T1000 (cell line): ENCODE results near the gene AKAP1.

Source experiments
- DNase-seq: peaks from one replicate; lab custom pipeline; 2025; ENCODE audit warnings: mixed read lengths; lab: John Stamatoyannopoulos, UW

The AKAP1 gene, protein sequence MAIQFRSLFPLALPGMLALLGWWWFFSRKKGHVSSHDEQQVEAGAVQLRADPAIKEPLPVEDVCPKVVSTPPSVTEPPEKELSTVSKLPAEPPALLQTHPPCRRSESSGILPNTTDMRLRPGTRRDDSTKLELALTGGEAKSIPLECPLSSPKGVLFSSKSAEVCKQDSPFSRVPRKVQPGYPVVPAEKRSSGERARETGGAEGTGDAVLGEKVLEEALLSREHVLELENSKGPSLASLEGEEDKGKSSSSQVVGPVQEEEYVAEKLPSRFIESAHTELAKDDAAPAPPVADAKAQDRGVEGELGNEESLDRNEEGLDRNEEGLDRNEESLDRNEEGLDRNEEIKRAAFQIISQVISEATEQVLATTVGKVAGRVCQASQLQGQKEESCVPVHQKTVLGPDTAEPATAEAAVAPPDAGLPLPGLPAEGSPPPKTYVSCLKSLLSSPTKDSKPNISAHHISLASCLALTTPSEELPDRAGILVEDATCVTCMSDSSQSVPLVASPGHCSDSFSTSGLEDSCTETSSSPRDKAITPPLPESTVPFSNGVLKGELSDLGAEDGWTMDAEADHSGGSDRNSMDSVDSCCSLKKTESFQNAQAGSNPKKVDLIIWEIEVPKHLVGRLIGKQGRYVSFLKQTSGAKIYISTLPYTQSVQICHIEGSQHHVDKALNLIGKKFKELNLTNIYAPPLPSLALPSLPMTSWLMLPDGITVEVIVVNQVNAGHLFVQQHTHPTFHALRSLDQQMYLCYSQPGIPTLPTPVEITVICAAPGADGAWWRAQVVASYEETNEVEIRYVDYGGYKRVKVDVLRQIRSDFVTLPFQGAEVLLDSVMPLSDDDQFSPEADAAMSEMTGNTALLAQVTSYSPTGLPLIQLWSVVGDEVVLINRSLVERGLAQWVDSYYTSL

DNA sequence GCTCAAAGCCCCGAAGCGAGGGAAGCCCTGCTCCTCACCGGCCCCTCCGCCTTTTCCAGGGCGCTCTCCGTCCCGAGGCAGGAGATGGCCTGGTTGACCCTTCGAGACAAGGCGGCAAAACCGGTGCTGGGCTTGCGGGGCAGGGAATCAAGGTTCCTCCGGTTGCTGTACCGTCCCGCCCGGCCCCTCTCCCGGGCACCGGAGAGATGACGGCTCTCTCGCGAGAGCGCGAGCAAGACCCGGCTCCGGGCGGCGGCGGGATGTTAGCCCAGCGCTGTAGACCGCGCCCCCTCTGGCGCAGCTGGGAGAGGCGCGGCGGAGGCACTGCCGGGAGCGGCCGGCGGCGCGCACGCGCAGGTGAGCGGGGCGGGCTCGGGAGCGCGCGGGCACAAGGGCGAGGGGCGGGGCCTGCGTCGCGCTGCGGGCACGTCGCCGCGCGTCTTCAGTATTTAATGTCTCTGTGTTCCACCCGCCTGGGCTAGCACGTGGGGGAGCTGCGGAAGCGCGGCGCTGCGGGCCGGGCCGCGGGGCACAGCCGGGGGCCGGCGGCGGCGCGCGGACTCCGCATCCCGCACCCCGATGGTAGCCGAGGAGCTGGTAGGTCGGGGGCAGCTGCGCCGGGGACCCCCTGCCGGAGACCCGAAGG is at the start of gene AKAP1:
Gene AKAP1 (plus strand): TSS at position 445 of the 646 bp plus-strand sequence. CDS start 20,219 bp downstream, outside the sequence.
- peak; percentile 97 for DNase-seq

DNA sequence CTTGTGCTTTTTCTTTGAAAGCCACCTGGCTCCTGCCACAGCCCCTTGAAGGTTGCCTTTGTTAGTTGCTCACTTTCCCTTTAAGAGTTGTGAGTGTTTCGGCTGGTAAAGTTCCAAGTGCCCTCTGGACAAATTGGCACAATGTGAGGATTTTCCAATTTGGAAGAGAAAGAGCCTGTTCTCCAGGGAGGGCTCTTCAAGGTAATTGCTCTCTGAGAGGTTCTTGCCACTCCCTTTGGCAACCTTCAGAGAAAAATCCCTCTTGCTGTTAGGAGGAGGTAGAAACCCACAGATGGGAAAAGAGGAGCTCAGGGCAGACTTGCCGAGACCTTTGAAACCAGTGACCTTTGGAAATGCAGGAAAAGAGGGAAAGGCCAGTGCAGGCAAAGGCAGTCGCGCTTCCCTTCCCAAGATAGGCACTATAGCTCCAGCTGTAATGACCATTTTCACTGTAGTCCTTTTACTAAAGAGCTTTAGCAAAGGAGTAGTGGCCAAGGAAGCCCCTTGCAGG is 49.0 kb upstream of the AKAP1 start:
- DNase-seq, result no peak

DNA sequence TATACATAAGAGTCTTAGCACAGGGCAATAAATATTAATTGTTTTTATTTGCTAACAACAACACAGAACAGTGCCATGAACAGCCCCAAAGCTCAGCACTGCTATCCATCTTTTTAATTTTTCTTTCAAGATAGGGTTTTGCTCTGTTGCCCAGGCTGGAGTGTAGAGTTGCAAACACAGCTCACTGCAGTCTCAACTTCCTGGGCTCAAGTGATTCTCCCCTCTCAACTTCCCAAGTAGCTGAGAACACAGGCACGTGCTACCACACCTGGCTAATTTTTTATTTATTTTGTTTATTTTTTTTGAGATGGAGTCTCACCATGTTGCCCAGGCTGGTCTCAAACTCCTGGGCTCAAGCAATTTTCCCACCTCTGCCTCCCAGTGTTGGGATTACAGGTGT is 47.6 kb upstream of the AKAP1 start:
- no peak for DNase-seq

DNA sequence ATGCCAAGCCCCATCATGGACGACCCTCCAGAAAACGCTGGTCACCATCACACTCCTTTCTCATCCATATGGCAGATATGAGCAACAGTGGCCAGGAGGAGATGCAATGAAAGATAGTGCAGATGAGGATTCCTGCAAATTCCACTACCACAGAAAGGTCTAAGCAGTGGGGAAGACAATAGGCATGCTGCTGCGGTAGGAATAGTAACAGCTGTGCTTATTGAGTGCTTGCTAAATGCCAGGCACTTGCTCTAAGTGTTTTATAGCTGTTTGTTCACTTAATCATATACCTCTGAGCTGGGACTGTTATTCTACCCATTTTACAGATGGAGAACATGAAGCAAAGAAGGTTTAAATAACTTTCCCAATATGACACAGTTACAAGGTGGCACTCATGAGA is 46.6 kb upstream of the AKAP1 start:
- DNase-seq, result no peak

DNA sequence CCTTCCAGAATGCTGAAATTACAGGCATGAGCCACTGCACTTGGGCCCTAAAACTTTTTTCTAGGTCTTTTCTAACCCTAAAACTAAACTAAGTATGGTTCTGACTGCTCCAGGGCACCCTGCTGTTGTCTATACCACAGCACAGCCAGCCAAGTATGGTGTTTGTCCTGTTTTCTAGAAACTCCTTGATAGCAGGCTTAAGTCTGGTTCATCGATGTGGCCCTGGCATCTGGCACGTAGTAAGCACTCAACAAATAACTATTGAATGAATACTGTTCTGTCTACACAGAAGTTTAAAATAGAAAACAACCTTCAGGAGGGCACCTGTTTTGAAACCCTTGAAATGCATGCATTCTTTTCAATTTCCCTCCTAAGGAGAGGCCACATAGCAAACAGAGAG is 44.5 kb upstream of the AKAP1 start:
- DNase-seq, result no peak

DNA sequence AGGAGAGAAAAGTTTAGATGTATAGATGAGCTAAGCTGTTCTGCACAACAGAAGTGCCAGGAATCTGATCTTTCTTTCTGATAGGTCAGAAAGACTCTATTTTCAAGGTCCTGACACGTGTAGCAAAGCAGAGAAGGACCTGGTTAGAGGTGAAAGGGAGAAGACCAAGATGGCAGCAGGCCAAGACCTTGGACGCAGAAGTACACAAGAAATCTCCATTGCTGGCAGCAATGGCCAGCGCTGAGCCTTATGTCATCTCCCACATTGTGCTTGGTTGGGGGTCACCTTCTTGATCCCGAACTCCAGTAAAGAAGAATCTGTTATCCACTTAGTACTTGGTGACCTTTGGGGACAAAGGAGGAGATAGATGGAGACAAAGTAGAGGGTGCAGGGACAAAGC is 41.8 kb upstream of the AKAP1 start:
- no peak for DNase-seq

DNA sequence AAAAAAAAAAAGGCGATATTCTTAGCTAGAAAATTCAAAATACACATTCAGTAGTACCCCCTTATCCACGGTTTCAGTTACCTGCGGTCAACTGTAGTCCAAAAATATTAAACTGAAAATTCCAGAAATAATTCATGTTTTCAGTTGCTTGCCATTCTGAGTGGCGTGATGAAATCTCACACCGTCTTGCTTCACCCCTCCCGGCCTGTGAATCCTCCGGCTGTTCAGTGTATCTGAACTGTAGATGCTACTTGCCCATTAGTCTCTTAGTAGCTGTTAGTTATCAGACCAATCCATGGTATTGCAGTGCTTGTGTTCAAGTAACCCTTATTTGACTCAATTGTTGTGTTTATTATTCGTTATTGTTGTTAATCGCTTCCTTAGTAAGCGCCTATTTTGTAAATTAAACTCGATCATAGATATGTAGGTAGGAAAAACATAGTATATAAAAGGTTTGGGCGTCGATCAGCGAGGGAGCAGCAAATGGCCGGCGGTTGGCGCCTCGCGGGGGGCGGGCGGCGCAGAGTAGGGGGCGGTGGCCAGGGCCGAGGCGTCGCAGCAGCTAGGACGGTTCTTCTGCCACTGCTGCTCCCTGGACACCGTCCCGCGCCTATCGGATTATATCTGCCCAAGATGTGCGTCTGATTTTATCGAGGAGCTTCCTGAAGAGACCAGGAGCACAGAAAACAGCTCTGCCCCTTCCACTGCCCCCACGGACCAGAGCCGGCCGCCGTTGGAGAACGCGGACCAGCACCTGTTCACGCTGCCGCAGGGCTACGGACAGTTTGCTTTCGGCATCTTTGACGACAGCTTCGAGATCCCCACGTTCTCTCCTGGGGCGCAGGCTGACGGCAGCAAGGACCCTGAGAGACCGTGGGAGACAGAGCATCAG is 39.8 kb upstream of the AKAP1 start:
- no peak for DNase-seq

DNA sequence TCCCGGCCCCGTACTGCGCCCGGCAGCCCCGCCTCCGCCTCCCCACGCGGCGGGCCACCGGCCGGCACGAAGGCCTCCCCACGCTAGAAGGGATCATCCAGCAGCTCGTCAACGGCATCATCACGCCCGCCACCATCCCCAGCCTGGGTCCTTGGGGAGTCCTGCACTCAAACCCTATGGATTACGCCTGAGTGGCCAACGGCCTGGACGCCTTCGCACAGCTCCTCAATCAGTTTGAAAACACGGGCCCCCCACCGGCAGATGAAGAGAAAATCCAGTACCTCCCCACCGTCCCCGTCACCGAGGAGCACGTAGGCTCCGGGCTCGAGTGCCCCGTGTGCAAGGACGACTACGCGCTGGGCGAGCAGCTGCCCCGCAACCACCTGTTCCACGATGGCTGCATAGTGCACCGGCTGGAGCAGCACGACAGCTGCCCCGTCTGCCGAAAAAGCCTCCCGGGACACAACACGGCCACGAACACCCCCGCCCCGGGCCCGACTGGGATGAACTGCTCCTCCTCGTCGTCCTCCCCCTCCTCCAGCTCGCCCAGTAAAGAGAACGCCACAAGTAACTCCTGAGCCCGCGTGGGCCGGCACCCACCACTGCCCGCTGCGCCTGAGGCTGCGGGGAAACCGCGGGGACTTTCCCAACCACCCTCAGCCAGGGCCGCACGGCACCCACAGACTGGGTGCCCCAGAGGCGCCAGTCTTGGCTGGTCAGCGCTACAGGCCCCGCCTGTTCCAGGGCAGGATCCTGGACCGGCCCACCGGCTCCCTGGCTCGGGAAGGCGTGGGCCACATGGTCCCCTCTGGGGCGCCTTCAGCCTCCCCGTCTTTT is 39.0 kb upstream of the AKAP1 start:
- DNase-seq, result no peak

DNA sequence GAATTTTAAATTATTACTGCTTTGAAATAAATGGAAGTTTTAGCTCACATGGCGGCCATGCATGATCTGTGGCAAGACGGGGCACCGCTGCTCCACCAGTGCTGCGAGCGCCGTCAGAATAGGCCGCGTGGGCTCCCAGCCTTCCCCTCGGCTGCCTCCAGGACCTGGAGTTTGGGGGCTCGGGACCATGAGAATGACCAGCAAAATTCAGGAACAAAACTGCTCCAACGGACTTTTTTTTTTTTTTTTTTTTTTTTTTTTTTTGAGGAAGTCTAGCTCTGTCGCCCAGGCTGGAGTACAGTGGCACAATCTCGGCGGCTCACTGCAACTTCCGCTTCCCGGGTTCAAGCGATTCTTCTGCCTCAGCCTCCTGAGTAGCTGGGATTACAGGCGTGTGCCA is 38.3 kb upstream of the AKAP1 start:
- DNase-seq, result no peak

DNA sequence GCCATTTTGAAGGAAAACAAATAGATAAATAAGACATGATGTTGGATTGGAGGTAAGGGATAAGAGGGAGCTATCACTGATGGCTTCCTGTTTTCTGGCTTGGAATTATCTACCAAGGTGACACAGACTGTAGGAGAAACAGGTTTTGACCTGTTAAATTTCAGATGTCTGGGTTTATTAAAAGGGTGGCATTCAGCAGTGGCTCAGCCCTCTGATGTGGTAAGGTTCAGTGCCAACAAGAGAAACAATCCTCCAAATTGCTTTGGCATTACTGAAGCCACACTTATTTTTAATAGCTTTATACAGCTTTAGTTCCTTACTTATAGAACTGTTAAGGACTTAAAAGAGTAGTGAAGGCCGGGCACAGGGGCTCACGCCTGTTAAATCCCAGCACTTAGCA is 37.0 kb upstream of the AKAP1 start:
- DNase-seq, result no peak

DNA sequence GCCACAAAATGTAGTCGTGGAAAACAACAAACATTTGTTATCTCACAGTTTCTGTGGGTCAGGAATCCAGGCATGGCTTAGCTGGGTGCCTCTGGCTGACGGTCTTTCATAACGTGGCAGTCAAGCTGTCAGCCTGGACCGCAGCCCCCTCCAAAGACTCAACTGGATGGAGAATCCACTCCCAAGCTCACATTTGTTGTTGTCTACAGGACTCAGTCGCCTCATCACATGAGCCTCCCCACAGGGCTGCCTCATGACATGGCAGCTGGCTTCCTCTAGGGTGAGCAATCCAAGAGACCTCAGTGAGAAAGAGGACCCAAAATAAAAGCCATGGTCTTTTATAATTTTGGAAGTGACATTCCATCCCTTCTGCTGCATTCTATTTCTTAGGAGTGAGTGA is 34.7 kb upstream of the AKAP1 start:
- DNase-seq, result no peak

DNA sequence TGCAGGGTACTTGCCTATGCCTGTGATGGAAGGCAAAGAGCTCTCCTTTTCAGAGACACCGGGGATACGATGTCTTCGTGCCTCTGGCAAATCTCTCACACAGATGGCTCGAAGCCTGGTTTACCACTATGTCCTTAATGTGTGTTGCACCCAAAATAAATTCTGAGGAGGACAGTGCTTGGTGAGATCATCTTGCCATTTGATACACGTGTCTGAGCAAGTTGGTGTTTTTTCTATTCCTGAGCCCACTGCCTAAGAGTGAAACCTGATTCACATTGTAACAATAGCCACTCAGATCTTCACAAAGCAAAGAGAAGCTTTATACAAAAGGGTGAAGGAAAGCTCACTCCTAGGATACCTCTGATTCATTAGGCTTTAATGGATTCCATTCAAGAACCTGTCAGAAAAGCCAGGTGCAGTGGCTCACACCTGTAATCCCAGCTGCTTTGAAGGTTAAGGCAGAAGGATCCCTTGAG is 33.1 kb upstream of the AKAP1 start:
- no peak for DNase-seq

DNA sequence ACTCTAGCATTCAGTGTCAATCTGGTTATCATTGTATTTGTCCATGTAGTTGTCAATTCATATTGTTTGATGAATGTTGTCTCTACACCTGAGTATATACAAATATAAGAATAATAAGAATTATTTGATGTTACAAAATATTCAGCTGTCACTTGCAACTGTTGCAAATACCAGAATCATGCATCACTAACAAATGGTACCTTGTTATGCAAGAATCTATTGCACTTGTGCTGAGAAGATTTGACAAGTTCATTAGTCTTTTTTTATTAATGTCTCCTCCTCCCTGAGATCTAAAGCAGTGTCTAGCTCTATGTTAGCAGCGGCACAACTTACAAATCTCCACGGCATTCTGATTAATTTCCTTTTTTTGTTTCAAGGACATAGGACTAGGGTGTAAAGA is 22.2 kb upstream of the AKAP1 start:
- no peak for DNase-seq

DNA sequence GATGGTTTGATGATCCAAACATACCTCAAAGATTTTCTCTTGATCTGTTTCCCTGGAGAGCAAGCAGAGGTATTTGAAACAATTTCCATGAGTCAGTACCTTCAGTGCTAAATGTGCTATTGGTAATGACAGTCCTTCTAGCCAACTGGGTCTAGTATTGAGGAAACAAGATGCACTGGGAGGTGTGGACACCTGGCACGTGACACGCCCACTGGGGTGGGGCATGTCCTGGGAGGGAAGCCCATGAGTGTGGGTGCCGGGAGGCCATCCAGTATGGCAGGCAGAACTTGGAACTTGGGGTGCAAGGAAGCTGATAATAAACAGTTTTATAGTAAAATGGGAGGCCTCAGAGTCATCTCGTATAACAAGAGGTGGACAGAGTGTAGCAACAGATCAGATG is 17.9 kb upstream of the AKAP1 start:
- no peak for DNase-seq

DNA sequence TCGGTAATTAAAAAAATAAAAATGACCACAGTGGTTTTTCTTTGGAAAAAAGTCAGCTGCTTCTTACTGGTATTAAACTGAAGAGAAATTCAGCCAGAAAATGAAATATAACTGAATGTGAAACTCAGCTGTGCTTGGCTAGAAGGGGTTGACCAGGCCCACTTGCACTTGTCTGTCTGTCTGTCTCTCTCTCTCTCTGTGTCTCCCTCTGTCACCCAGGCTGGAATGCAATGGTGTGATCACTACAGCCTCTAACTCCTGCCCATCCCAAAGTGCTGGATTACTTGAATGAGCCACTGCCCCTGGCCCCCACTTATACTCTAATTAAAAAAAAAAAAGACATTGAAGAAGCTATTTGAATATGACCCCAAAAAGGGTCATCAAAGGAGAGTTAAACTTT is 17.3 kb upstream of the AKAP1 start:
- DNase-seq, result no peak

DNA sequence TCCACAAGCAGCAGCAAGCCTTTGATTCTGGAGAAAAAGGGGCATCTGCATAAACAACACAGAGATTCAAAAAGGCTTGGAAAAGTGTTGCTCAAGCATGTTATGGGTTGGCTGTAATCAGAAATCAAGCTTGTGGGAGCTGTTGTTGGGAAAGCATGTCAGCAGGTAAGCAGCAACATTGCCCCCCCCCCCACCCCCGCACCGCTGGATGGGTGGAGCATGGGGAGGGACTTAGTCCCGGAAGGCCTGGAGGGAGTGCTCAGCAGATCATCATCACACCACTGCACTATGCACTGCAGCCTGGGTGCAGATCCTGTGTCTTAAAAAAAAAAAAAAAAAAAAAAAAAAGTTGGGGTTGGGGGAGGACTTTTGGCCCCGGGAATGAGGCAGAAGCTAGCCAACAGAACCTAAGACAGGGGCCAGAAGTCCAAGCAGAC is 16.8 kb upstream of the AKAP1 start:
- no peak for DNase-seq

DNA sequence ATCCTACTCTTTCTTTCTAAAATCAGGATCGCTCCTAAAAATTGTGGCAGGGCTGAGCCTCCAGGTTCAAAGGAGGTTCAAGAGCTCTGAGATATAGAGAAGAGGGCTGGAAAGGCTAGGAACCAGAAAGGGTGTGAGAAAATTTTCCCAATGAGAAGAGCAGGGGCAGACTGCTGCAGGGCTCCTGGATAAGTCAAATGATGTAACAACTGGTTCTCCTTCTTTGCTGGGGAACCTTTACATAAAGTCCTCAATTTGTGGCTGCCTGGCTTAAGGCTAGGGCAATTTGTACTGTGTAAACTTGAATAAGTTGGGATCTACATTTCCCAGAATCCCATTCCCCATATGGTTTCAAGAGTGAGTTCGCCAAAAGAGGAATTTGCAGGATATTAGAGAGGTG is 16.3 kb upstream of the AKAP1 start:
- DNase-seq, result no peak

DNA sequence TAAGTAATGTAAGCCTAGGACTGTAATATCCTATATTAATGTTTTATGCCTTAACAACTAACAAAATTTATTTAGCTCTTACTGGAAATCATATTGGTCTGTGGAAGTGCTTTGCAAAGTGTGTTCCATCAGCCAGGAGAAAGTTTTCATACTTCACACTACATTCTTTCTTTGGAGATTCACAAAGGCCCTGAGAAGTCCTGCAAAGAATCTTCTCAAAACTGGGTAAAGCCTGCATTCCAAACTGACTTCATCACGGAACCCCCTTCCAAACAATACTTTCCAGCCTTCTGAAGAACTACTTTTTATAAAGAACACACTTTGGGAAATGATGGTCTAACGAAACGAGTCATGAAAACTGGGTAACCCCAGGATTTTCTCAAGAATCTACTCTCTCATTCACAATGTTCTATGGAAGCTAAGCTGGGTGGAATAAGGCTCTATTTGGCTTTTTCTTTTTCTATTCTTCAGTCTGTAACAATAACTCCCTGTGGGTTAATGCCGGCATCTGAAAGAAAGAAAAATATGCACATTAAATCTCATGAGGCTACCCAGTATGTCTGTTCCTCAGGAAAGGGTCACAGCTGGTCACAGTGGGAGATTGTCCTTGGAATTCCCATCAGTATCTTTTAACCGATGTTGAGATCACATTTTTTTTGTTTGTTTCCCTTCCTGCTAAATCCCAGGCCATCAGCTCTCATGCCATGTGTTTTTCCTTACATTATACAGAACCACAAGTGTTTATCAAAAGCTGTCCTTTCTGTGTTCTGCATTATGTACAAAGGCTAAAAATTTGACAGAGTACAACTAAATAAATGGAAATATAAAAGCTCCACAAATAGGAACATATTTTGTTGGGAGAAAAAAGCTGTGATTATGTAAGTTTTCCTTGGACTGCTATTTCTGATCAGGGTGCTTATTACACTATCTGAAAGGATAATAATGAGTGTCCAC is 12.8 kb upstream of the AKAP1 start:
- DNase-seq, result no peak

DNA sequence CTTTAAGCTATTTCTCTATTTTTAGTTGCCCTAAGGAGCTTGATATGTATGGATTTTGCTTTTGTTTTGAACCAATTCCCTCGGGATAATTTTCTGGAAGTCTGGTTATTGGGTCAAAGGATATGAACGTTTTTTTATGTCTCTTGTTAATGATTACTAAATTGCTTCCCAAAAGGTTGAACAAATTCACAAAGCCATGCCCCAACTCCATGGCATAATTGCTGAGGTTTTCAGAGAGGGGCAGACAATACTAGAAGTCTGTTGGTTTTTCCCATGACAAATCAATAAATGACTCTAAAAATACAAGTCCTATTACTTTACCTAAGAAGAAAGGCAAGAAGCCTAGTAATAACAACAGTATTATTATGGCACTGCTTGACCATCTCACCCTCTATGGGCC is 11.4 kb upstream of the AKAP1 start:
- DNase-seq, result no peak
